HepG2 (cell line): ENCODE measurements around the gene SEPTIN2. TPM values are rescaled to one million over a fixed set of nuclear protein-coding genes. Genes with fewer than 3 reads are reported as not detected.

Experiments used
- CAMTA2 ChIP-seq: sonication (generic); formaldehyde crosslinking; IDR thresholded peaks from 2 replicates; pipeline ENCODE4 v1.4.0; 2020; ENCODE audit warnings: mild to moderate bottlenecking, missing genetic modification reagents, borderline replicate concordance
- ERF ChIP-seq: IDR thresholded peaks from 2 replicates; pipeline ENCODE4 v1.6.1; 2018; ENCODE audit warnings: missing biosample characterization, missing genetic modification reagents
- FOSL2 ChIP-seq: sonication (generic); formaldehyde crosslinking; IDR thresholded peaks from 2 replicates; pipeline ENCODE4 v1.4.0; 2020; ENCODE audit warnings: missing genetic modification reagents
- HES4 ChIP-seq: sonication (generic); formaldehyde crosslinking; IDR thresholded peaks from 2 replicates; pipeline ENCODE4 v1.9.0; 2021; ENCODE audit warnings: mild to moderate bottlenecking, missing genetic modification reagents, borderline replicate concordance
- NR2F2 ChIP-seq: IDR thresholded peaks from 2 replicates; pipeline ENCODE4 v1.6.1; 2012; ENCODE audit warnings: low read depth, inconsistent platforms, borderline replicate concordance
- NR3C1 ChIP-seq: sonication (generic); formaldehyde crosslinking; IDR thresholded peaks from 2 replicates; pipeline ENCODE4 v1.4.0; 2020; ENCODE audit warnings: missing genetic modification reagents
- PITX1 ChIP-seq: sonication (generic); formaldehyde crosslinking; IDR thresholded peaks from 2 replicates; pipeline ENCODE4 v1.5.1; 2020; ENCODE audit warnings: mild to moderate bottlenecking, missing genetic modification reagents
- SRSF9 ChIP-seq: fragments of 200-400 bp; formaldehyde crosslinking; IDR thresholded peaks from 2 replicates; pipeline ENCODE4 v1.6.1; 2018; ENCODE audit warnings: borderline replicate concordance, mild to moderate bottlenecking, low read depth, low read length; ENCODE audit not compliant: insufficient read depth, poor library complexity, severe bottlenecking
- STAG1 ChIP-seq: sonication (generic); formaldehyde crosslinking; IDR thresholded peaks from 2 replicates; pipeline ENCODE4 v1.4.0; 2020; ENCODE audit warnings: missing genetic modification reagents
- TBX3 ChIP-seq: fragments of 450-650 bp; IDR thresholded peaks from 2 replicates; pipeline ENCODE4 v1.6.1; 2017; ENCODE audit warnings: antibody characterized with exemption, mild to moderate bottlenecking, inconsistent platforms, borderline replicate concordance
- THAP11 ChIP-seq: IDR thresholded peaks from 2 replicates; pipeline ENCODE4 v1.6.1; 2016; ENCODE audit warnings: missing biosample characterization, missing genetic modification reagents
- ZNF317 ChIP-seq: sonication (generic); formaldehyde crosslinking; IDR thresholded peaks from 2 replicates; pipeline ENCODE4 v1.5.0; 2020; ENCODE audit warnings: mild to moderate bottlenecking, missing genetic modification reagents
- ZNF629 ChIP-seq: sonication (generic); formaldehyde crosslinking; conservative IDR thresholded peaks from 2 replicates; pipeline ENCODE4 v1.5.0; 2020; ENCODE audit warnings: missing genetic modification reagents
- polyA plus RNA-seq, 8 experiments: library from polyadenylated mRNA; depleted of rRNA in 3 of 8; stranded (reverse) in 7 of 8; unstranded in 1 of 8; fragments of >200 nt; fragmentation: Illumina TruSeq in 4 of 8; extraction: Trizol in 4 of 8; gene quantifications; 2 replicates each; pipeline versions ENCODE4 v1.2.1 to v1.2.3, GENCODE V29; 2011 to 2016; ENCODE audit warnings: low read depth in 4 of 8, missing spikeins in 1 of 8, mixed read lengths in 1 of 8; ENCODE audit not compliant: insufficient read depth in 1 of 8
- total RNA-seq, 5 experiments: library from RNA; depleted of rRNA; stranded (reverse); fragments of >200 nt; fragmentation: Illumina TruSeq; extraction: Trizol; gene quantifications; 2 replicates each; pipeline ENCODE4 v1.2.3, GENCODE V29; 2016; ENCODE audit warnings: low read depth in 1 of 5
- TF ChIP-seq, protein P1 (sequence below): IDR thresholded peaks from 2 replicates; pipeline ENCODE4 v1.6.1; 2012; ENCODE audit warnings: low read length, improper control_type of control experiment
- TF ChIP-seq, protein P2 (sequence below): sonication (generic); formaldehyde crosslinking; IDR thresholded peaks from 2 replicates; pipeline ENCODE4 v1.5.0; 2020; ENCODE audit warnings: mild to moderate bottlenecking, missing genetic modification reagents
- TF ChIP-seq, protein P3 (sequence below): sonication (generic); formaldehyde crosslinking; conservative IDR thresholded peaks from 2 replicates; pipeline ENCODE4 v1.8.1; 2023; ENCODE audit warnings: missing genetic modification reagents
- TF ChIP-seq, protein P4 (sequence below): sonication (generic); formaldehyde crosslinking; conservative IDR thresholded peaks from 2 replicates; pipeline ENCODE4 v1.4.0; 2020; ENCODE audit warnings: mild to moderate bottlenecking, missing genetic modification reagents, moderate library complexity

Gene SEPTIN2
- total and polyA plus RNA-seq, 2 of the 13 experiments (the other 11 are each of a cell fraction or from before 2014, with no cell fraction given): 493 to 733 TPM

DNA sequence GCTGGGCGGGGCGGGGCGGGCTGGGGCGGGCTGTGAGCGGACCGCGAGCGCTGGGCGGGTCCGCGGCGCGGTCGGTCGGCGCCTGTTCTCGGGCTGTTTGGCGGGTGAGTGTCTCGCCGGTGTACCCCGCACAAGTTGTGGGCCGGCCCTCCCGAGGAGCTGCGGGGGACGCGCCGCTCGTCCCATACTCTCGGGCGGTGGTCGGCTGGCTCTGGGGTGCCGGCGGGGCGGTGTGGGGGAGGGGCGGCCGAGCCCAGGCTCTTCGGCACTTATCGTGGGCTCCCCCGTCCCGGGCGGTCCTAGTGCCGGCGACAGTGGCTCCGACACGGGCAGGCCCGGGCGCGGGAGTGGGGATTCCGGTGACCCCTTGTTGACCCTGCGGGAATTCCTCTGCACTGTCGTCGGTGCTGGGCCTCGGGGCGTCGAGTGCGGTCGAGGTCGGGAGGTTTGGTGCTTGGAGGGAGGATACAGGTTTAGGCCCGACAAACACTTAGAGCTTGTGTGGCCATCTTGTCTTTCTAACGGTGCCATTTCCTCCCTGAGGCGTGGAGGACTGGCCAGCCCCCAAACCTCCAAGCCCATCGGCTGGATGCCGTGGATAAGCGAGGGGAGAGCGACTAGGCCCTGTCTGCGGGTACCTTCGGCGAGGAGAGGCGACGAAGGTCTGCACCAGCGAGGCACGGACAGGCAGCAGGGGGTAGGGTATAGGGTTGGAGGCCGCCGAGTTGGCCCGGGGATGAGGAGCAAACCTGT, at the start of gene SEPTIN2 (continued):
- TF ChIP-seq HES4 (CRISPR knock-in tag): peak; percentile 93
- no peak; the same call in 1 of the 2 replicates for TF ChIP-seq FOSL2 (CRISPR knock-in tag)
- TF ChIP-seq, protein P1, sequence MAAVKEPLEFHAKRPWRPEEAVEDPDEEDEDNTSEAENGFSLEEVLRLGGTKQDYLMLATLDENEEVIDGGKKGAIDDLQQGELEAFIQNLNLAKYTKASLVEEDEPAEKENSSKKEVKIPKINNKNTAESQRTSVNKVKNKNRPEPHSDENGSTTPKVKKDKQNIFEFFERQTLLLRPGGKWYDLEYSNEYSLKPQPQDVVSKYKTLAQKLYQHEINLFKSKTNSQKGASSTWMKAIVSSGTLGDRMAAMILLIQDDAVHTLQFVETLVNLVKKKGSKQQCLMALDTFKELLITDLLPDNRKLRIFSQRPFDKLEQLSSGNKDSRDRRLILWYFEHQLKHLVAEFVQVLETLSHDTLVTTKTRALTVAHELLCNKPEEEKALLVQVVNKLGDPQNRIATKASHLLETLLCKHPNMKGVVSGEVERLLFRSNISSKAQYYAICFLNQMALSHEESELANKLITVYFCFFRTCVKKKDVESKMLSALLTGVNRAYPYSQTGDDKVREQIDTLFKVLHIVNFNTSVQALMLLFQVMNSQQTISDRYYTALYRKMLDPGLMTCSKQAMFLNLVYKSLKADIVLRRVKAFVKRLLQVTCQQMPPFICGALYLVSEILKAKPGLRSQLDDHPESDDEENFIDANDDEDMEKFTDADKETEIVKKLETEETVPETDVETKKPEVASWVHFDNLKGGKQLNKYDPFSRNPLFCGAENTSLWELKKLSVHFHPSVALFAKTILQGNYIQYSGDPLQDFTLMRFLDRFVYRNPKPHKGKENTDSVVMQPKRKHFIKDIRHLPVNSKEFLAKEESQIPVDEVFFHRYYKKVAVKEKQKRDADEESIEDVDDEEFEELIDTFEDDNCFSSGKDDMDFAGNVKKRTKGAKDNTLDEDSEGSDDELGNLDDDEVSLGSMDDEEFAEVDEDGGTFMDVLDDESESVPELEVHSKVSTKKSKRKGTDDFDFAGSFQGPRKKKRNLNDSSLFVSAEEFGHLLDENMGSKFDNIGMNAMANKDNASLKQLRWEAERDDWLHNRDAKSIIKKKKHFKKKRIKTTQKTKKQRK: no peak
- TF ChIP-seq STAG1 (CRISPR knock-in tag): peak; percentile 17; the same call in 1 of the 2 replicates
- TF ChIP-seq ERF (CRISPR knock-in tag): peak; percentile 24; the same call in 1 of the 2 replicates
- no peak for TF ChIP-seq TBX3
- TF ChIP-seq SRSF9: no peak
- no peak for TF ChIP-seq ZNF317 (CRISPR knock-in tag)
- TF ChIP-seq PITX1 (CRISPR knock-in tag): peak; percentile 56
- TF ChIP-seq, protein P2, sequence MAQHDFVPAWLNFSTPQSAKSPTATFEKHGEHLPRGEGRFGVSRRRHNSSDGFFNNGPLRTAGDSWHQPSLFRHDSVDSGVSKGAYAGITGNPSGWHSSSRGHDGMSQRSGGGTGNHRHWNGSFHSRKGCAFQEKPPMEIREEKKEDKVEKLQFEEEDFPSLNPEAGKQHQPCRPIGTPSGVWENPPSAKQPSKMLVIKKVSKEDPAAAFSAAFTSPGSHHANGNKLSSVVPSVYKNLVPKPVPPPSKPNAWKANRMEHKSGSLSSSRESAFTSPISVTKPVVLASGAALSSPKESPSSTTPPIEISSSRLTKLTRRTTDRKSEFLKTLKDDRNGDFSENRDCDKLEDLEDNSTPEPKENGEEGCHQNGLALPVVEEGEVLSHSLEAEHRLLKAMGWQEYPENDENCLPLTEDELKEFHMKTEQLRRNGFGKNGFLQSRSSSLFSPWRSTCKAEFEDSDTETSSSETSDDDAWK (CRISPR knock-in tag): no peak
- TF ChIP-seq, protein P3, sequence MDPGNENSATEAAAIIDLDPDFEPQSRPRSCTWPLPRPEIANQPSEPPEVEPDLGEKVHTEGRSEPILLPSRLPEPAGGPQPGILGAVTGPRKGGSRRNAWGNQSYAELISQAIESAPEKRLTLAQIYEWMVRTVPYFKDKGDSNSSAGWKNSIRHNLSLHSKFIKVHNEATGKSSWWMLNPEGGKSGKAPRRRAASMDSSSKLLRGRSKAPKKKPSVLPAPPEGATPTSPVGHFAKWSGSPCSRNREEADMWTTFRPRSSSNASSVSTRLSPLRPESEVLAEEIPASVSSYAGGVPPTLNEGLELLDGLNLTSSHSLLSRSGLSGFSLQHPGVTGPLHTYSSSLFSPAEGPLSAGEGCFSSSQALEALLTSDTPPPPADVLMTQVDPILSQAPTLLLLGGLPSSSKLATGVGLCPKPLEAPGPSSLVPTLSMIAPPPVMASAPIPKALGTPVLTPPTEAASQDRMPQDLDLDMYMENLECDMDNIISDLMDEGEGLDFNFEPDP (CRISPR knock-in tag): peak; percentile 99
- TF ChIP-seq, protein P4, sequence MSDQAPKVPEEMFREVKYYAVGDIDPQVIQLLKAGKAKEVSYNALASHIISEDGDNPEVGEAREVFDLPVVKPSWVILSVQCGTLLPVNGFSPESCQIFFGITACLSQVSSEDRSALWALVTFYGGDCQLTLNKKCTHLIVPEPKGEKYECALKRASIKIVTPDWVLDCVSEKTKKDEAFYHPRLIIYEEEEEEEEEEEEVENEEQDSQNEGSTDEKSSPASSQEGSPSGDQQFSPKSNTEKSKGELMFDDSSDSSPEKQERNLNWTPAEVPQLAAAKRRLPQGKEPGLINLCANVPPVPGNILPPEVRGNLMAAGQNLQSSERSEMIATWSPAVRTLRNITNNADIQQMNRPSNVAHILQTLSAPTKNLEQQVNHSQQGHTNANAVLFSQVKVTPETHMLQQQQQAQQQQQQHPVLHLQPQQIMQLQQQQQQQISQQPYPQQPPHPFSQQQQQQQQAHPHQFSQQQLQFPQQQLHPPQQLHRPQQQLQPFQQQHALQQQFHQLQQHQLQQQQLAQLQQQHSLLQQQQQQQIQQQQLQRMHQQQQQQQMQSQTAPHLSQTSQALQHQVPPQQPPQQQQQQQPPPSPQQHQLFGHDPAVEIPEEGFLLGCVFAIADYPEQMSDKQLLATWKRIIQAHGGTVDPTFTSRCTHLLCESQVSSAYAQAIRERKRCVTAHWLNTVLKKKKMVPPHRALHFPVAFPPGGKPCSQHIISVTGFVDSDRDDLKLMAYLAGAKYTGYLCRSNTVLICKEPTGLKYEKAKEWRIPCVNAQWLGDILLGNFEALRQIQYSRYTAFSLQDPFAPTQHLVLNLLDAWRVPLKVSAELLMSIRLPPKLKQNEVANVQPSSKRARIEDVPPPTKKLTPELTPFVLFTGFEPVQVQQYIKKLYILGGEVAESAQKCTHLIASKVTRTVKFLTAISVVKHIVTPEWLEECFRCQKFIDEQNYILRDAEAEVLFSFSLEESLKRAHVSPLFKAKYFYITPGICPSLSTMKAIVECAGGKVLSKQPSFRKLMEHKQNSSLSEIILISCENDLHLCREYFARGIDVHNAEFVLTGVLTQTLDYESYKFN: no peak
- TF ChIP-seq THAP11 (CRISPR knock-in tag): no peak
- peak; percentile 8; the same call in 1 of the 2 replicates for TF ChIP-seq ZNF629
- TF ChIP-seq NR2F2: 0 out of 2 replicates have a peak, but pooled peaks have one; percentile 39
- TF ChIP-seq NR3C1 (CRISPR knock-in tag): no peak
- TF ChIP-seq CAMTA2: no peak
